HG02642 (cell line): ENCODE data around the gene APOBEC3G.

Experiments
- ATAC-seq: cut with Tn5 transposase; IDR thresholded peaks from one replicate; pipeline ENCODE4 v1.9.1; 2021; ENCODE audit warnings: mild to moderate bottlenecking; ENCODE audit not compliant: unreplicated experiment, poor library complexity

Gene APOBEC3G

DNA sequence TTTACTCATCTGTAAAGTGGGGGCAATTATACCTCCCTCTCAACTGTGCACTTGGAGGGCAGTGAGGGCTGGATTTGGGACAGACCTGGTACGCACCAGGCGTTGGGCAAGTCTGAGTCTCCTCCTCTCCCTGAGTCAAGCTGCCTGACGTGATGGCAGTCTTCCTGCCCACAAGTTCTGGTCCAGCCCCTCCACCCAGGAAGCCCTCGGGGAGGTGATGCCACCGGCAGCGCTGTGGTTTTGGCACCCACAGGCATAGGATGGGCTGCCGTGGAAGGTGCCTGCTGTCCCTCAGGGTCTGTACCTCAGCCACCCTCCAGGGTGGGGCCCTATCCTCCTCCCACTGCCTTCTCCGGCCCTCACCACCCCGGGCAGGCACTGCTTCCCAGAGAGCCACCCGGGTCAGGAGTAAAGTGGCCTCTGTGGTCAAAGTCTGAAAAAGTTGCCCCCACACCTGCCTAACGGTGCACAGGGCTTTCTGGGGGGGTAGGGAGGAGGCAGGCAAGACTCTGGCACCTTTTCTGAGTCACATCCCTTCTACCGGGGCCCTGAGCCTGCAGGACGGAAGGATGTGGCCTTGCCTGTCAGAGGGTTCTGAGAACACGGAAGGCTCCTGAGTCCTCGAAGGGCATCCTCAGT is 13.5 kb downstream of the APOBEC3G start:
- no peak for ATAC-seq

- ATAC-seq = no peak
Observed at GRCh38 chr22:39091126-39092081, 14.3 kb downstream of the APOBEC3G start.

GRCh38 chr22:39092111-39092862 is 15.2 kb downstream of the APOBEC3G start:
- no peak for ATAC-seq

- no peak for ATAC-seq
Observed at GRCh38 chr22:39094717-39095389, 17.8 kb downstream of the APOBEC3G start.

DNA sequence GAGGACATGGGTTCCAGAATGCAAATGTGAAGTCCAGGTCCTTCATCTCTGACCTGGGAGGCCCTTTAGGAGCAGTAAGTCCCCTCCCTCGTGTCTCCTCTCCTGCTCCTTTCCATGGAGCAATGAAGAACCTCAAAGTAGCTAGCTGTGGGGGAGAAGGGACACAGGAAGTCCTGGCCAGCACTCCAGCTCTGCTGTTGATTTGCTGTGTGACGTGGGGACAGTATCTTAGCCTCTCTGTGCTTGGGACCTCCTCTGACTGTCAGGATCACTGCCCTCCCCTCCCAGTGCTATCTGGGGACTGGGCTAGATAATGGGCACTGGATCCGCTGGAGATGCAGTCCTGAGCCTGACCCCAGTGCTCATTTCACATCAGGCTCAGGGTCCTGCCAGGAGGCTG is 18.9 kb downstream of the APOBEC3G start:
- ATAC-seq = no peak

- ATAC-seq = no peak
Observed at GRCh38 chr22:39097098-39098020, 20.3 kb downstream of the APOBEC3G start, which contains the start of gene APOBEC3H. TSS of gene APOBEC3H (plus strand) at chr22:39097244. CDS start at chr22:39100279, 3,035 bp downstream.

DNA sequence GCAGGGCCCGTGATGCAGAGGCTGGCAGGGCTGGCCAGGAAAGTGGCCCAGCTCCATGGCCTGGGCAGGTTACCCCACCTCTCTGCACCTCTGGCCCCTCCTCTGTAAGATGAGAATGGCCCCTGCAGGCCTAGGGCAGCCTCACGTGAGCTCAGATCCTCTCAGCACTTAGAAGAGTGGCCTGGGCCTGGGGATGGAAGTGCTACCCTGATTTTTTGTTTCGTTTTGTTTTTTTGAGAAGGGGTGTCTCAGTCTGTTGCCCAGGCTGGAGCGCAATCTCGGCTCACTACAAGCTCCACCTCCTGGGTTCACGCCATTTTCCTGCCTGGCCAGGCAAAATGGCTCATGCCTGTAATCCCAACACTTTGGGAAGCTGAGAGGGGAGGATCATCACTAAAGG is 21.0 kb downstream of the APOBEC3G start:
- no peak for ATAC-seq

DNA sequence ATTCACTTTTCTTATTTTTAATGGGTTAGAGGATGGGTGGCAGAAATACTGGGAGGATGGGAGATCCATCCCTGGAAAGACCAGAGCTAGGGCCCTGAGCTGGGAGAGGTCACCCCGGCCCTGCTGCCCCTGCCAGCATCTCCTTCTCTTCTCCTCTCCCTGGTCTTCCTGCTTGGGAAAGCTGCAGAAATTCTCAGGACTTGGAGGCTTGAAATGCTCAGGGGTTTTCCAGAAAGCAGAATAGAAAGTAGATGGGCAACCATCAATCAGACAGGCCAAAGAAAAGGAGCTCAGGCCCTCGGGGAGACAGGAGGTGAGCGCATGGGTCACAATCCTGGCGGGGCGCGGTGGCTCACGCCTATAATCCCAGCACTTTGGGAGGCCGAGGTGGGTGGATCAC is 21.5 kb downstream of the APOBEC3G start:
- ATAC-seq = no peak

GRCh38 chr22:39101226-39101625 is 24.2 kb downstream of the APOBEC3G start:
- no peak for ATAC-seq

DNA sequence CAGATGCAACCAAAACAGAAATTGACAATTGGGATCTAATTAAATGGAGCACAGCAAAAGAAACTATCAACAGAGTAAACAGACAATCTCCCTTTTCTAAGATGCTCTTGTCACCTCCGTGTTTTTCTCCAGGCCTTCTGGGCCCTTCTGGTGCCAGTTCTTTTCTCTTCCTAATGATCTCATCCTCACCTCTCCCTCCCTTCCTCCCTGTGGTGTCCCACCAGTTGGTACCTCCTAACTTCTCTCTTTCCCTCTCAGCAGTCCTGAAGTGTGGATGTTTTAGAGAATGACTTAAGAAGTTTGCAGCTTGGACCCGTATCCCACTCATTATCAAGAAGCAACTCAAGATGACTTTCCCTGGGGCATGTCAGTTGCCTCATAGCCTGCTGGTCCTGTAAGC is 26.4 kb downstream of the APOBEC3G start:
- ATAC-seq = no peak

DNA sequence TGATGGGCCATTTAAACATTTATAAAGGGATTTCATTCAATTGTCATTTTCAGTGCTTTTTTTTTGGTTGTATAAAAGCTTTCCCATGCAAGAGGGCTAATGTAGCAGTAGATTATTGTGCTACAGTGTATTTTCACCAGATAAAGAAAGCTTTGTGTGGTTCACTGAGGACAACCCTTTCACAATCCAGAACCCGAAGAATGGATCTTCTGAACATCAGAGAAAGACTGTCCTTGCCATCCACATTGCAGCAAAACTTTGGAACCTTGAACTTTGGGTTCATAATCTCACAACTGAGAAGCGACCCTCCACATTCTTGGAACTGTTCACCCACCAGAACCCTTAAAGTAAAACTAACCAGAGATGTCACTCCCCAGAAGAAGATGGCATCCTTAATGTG is 29.3 kb downstream of the APOBEC3G start:
- no peak for ATAC-seq

- no peak for ATAC-seq
Observed at GRCh38 chr22:39108487-39108886, 31.4 kb downstream of the APOBEC3G start.

DNA sequence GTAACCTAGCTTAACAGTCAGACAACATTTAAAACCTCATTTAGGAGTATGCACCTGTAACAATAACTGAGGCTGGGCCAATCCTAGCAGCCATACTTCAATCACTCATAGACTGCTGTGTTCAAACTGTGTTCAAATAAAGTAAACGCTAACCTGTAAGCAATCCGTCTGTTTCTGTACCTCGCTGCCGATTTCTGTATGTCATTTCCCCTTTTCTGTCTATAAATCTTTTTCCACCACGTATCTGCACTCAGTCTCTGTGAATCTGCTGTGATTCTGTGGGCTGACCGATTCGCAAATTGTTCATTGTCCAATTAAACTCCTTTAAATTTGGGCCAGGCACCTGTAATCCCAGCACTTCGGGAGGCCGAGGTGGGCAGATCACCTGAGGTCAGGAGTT is 32.3 kb downstream of the APOBEC3G start:
- ATAC-seq = no peak

DNA sequence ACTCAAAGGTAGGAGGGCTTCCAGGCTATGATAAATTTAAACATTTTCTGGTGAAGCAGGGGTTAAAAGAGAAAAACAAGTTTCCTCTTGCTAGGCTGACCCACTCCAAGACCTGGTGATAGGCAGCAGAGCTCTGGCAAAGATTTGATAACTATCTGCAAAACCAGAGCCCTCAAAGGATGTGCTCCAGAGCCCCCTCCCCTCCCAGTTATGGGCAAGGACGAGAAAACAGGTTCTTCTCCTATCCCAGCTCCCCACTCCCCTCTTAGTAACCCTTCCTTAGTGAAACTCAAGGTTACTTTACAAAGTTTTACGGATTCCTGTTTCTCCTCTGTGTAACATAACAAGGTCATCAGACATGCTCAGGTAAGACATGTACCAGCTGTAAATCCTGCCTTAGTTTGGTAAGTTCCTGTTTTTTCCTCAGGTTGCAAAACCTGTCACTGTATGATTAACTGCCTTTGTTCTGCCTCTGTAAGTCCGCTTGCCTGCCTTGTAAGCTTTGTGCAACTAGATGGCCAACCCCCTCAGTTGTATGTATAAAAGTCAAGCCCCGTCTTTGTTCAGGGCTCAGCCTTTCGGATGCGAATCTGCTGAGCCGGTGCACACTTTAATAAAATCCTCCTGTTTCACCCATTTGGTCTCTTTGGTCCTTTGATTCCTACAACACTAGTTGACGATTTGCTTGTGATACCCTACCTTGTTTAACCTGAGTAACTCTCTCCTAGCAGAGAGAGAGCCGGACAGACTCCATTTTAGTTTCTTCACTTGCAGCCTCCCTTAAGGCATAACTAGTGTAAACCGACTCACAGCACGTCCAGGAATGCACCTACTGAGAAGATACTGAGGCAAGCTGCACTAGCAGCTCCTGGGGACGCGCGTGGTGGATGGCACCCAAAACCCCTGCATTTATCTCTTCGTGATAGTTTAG is 33.8 kb downstream of the APOBEC3G start:
- no peak for ATAC-seq

DNA sequence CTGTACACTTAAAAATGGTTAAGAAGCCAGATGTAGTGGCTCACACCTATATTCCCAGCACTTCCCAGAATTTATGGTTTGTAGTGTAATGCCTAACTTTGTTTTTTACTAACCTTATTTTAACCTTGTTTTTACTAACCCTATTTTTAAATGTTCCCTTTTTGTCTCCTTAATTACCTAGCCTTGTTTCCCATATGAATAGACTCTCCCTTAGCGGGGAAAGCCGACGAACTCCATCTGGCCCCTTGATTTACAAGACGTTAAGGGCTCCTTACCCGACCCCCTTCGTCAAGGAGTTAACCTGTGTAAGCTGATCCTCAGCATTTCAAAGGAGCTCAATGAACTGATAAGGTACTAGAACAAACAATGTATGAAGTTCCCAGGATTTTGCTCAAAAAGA is 37.0 kb downstream of the APOBEC3G start:
- ATAC-seq = no peak

DNA sequence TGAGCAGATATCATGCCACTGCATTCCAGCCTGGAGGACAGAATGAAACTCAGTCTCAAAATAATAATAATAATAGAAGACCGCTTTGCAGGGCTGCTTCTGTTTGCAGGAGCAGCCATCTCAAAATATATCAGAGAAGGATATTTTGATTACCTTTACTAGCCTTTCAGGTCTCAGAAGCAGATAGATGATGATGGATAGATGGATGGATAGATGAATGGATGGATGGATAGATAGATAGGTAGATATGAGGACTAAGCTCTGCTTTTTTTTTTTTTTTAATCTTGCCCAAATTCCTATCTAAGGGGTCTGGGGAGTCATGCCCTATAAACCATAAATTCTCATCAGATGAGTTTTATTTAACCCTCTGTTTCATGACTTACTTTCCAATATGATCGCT is 38.5 kb downstream of the APOBEC3G start:
- ATAC-seq = no peak

GRCh38 chr22:39115977-39116621 is 39.0 kb downstream of the APOBEC3G start:
- ATAC-seq = no peak
